H9 (cell line): ENCODE results near the gene KLHDC10. TPM values are rescaled to one million over a fixed set of nuclear protein-coding genes. Genes with fewer than 3 reads are reported as not detected.

Experiments used
- DNase-seq: peaks from one replicate; pipeline ENCODE4 v3.0.0-alpha.2; 2017
- H2AFZ ChIP-seq: one replicate; pipeline ENCODE4 v1.6.1; 2013; ENCODE audit warnings: mild to moderate bottlenecking, low read length, control low read depth, moderate library complexity
- H2AK5ac ChIP-seq: 2 replicates; pipeline ENCODE4 v1.6.1; 2013; ENCODE audit warnings: low read length, control low read depth, mixed read lengths; ENCODE audit not compliant: insufficient read length
- H2BK120ac ChIP-seq: one replicate; pipeline ENCODE4 v1.6.1; 2013; ENCODE audit warnings: low read depth, mild to moderate bottlenecking, low read length, control low read depth, inconsistent platforms; ENCODE audit not compliant: poor library complexity, severe bottlenecking
- H2BK12ac ChIP-seq: 2 replicates; pipeline ENCODE4 v1.6.1; 2013; ENCODE audit warnings: low read length, control low read depth, mixed read lengths, low read depth; ENCODE audit not compliant: insufficient read length
- H2BK15ac ChIP-seq: 2 replicates; pipeline ENCODE4 v1.6.1; 2013; ENCODE audit warnings: low read depth, low read length, control low read depth
- H2BK20ac ChIP-seq: one replicate; pipeline ENCODE4 v1.6.1; 2013; ENCODE audit warnings: low read depth, mild to moderate bottlenecking, low read length, control low read depth, inconsistent platforms; ENCODE audit not compliant: poor library complexity, severe bottlenecking
- H2BK5ac ChIP-seq: 2 replicates; pipeline ENCODE4 v1.6.1; 2013; ENCODE audit warnings: low read length, control low read depth, mixed read lengths; ENCODE audit not compliant: insufficient read length
- H3K14ac ChIP-seq: 2 replicates; pipeline ENCODE4 v1.6.1; 2013; ENCODE audit warnings: low read length, control low read depth; ENCODE audit not compliant: insufficient read depth
- H3K18ac ChIP-seq: 2 replicates; pipeline ENCODE4 v1.6.1; 2013; ENCODE audit warnings: low read depth, mild to moderate bottlenecking, mixed read lengths, low read length, control low read depth; ENCODE audit not compliant: insufficient read length
- H3K23ac ChIP-seq: 2 replicates; pipeline ENCODE4 v1.6.1; 2013; ENCODE audit warnings: low read length, control low read depth, mixed read lengths, low read depth; ENCODE audit not compliant: insufficient read length
- H3K23me2 ChIP-seq: 2 replicates; pipeline ENCODE4 v1.6.1; 2013; ENCODE audit warnings: low read depth, mild to moderate bottlenecking, mixed read lengths, low read length, control low read depth; ENCODE audit not compliant: insufficient read length, poor library complexity, severe bottlenecking
- H3K27ac ChIP-seq: 2 replicates; pipeline ENCODE4 v1.5.1; 2013; ENCODE audit warnings: low read length, control low read depth, mixed read lengths, low read depth; ENCODE audit not compliant: insufficient read length
- H3K27me3 ChIP-seq: 2 replicates; pipeline ENCODE4 v1.6.1; 2013; ENCODE audit warnings: low read length, control low read depth, inconsistent platforms; ENCODE audit not compliant: insufficient read depth
- H3K4ac ChIP-seq: 2 replicates; pipeline ENCODE4 v1.6.1; 2013; ENCODE audit warnings: low read depth, mild to moderate bottlenecking, control low read depth, inconsistent platforms, low read length, moderate library complexity
- H3K4me1 ChIP-seq: 2 replicates; pipeline ENCODE4 v1.6.1; 2013; ENCODE audit warnings: low read length, control low read depth, inconsistent platforms; ENCODE audit not compliant: insufficient read depth
- H3K4me2 ChIP-seq: 2 replicates; pipeline ENCODE4 v1.6.1; 2013; ENCODE audit warnings: low read length, control low read depth, mixed read lengths; ENCODE audit not compliant: insufficient read length, insufficient read depth
- H3K56ac ChIP-seq: 2 replicates; pipeline ENCODE4 v1.6.1; 2013; ENCODE audit warnings: low read depth, mild to moderate bottlenecking, mixed read lengths, low read length, control low read depth; ENCODE audit not compliant: insufficient read length
- H3K79me1 ChIP-seq: 2 replicates; pipeline ENCODE4 v1.6.1; 2013; ENCODE audit warnings: low read depth, mild to moderate bottlenecking, moderate library complexity, low read length, control low read depth, inconsistent platforms; ENCODE audit not compliant: insufficient read depth, poor library complexity, severe bottlenecking
- H3K79me2 ChIP-seq: 2 replicates; pipeline ENCODE4 v1.6.1; 2013; ENCODE audit warnings: low read length, control low read depth, inconsistent platforms; ENCODE audit not compliant: insufficient read depth
- H3K9ac ChIP-seq: 2 replicates; pipeline ENCODE4 v1.6.1; 2013; ENCODE audit warnings: low read length, control low read depth, mixed read lengths; ENCODE audit not compliant: insufficient read length; ENCODE audit errors: extremely low read depth
- H3K9me3 ChIP-seq: one replicate; pipeline ENCODE4 v1.6.1; 2013; ENCODE audit warnings: low read depth, low read length, inconsistent platforms; ENCODE audit not compliant: control insufficient read depth
- H3T11ph ChIP-seq: one replicate; pipeline ENCODE4 v1.6.1; 2013; ENCODE audit warnings: mild to moderate bottlenecking, low read length, control low read depth, inconsistent platforms
- H4K20me1 ChIP-seq: one replicate; pipeline ENCODE4 v1.6.1; 2013; ENCODE audit not compliant: control insufficient read depth, insufficient read length, insufficient read depth
- H4K5ac ChIP-seq: 2 replicates; pipeline ENCODE4 v1.6.1; 2013; ENCODE audit warnings: low read depth, mild to moderate bottlenecking, mixed read lengths, low read length, control low read depth; ENCODE audit not compliant: insufficient read length
- H4K8ac ChIP-seq: replicated peaks from 2 replicates; pipeline ENCODE4 v1.6.1; 2013; ENCODE audit warnings: low read length, control low read depth, mixed read lengths, low read depth; ENCODE audit not compliant: insufficient read length
- H4K91ac ChIP-seq: 2 replicates; pipeline ENCODE4 v1.6.1; 2013; ENCODE audit warnings: low read depth, mild to moderate bottlenecking, moderate library complexity, mixed read lengths, low read length, control low read depth; ENCODE audit not compliant: insufficient read length
- H3K27ac Mint-ChIP-seq, 3 experiments: 2 replicates in 2 of 3; 3 replicates in 1 of 3; pipeline ENCODE4 v1.8.0; 2020 to 2021; ENCODE audit warnings: mixed read lengths in 3 of 3, mild to moderate bottlenecking in 1 of 3, moderate library complexity in 1 of 3
- H3K27me3 Mint-ChIP-seq: 2 replicates; pipeline ENCODE4 v1.8.0; 2021; ENCODE audit warnings: low read depth, mild to moderate bottlenecking, moderate library complexity, mixed read lengths
- H3K36me3 Mint-ChIP-seq, 3 experiments: 2 replicates in 2 of 3; 3 replicates in 1 of 3; pipeline ENCODE4 v1.8.0; 2020 to 2021; ENCODE audit warnings: low read depth in 3 of 3, mixed read lengths in 3 of 3; ENCODE audit not compliant: insufficient read depth in 1 of 3
- H3K4me1 Mint-ChIP-seq, 2 experiments: 2 replicates each; pipeline ENCODE4 v1.8.0; 2020; ENCODE audit warnings: mixed read lengths in 2 of 2
- H3K4me3 Mint-ChIP-seq, 2 experiments: 2 replicates in 1 of 2; 3 replicates in 1 of 2; pipeline ENCODE4 v1.8.0; 2020 to 2021; ENCODE audit warnings: mild to moderate bottlenecking in 2 of 2, mixed read lengths in 2 of 2, moderate library complexity in 1 of 2
- H3K9me3 Mint-ChIP-seq, 2 experiments: 2 replicates in 1 of 2; 3 replicates in 1 of 2; pipeline ENCODE4 v1.8.0; 2020; ENCODE audit warnings: mild to moderate bottlenecking in 2 of 2, mixed read lengths in 2 of 2, moderate library complexity in 1 of 2
- CTCF ChIP-seq: fragments of 200-600 bp; sonication (generic); conservative IDR thresholded peaks from 3 replicates; pipeline ENCODE4 v1.8.0; 2021; ENCODE audit warnings: antibody characterized with exemption, mild to moderate bottlenecking
- WGBS: extraction: QIAGEN DNeasy Blood & Tissue Kit; methylation state at CpG from one replicate; pipeline ENCODE4 v1.1.7; 2013; ENCODE audit warnings: missing lambda C conversion rate, low lambda C conversion rate, mixed read lengths; ENCODE audit not compliant: insufficient read length; ENCODE audit errors: extremely low coverage; 5-methylcytosine and 5-hydroxymethylcytosine counted together
- total RNA-seq: library from RNA; stranded (reverse); gene quantifications from 2 replicates; pipeline ENCODE4 v1.2.1, GENCODE V29; 2021

The KLHDC10 gene
- total RNA-seq, 1 experiment from 2014 or later = 17.3 TPM

GRCh38 chr7:130178251-130178650 lies 107.9 kb downstream of the KLHDC10 start:
- no CpG with 5 or more reads among the region's 4 CpGs for WGBS
- H2BK20ac ChIP-seq = no peak overlapping the region
- Mint-ChIP-seq H3K27ac (no peak overlapping the region; a peak in 1 of 7 replicates), H3K36me3 (peaks cover 28 to 68% (median 56%) of the 10 kb centered on the region in 3 experiments; a peak in 6 of 7 replicates), H3K4me3 (no peak overlapping the region), H3K4me1 (no peaks in the 10 kb centered on the region), H3K27me3 (no peaks in the 10 kb centered on the region), H3K9me3 (no peaks in the 10 kb centered on the region)
- no peak overlapping the region for H3T11ph ChIP-seq
- H3K23ac ChIP-seq = no peak overlapping the region
- H4K8ac ChIP-seq = no peak overlapping the region
- H3K9ac ChIP-seq = no peak overlapping the region
- H2BK15ac ChIP-seq = no peak overlapping the region
- H4K91ac ChIP-seq = no peak overlapping the region
- H3K9me3 ChIP-seq = no peaks in the 10 kb centered on the region
- H2BK120ac ChIP-seq = no peak overlapping the region
- no peak overlapping the region for H2AK5ac ChIP-seq
- no peak overlapping the region for H3K27ac ChIP-seq
- no peak overlapping the region for H3K4me2 ChIP-seq
- H3K4ac ChIP-seq = no peak overlapping the region
- no peak overlapping the region for H2BK5ac ChIP-seq
- no peak overlapping the region for H4K5ac ChIP-seq
- no peak for DNase-seq
- H3K23me2 ChIP-seq = no peaks in the 10 kb centered on the region
- no peak for TF ChIP-seq CTCF
- H3K79me1 ChIP-seq = no peaks in the 10 kb centered on the region
- H3K14ac ChIP-seq = no peak overlapping the region
- no peak overlapping the region for H2BK12ac ChIP-seq
- no peaks in the 10 kb centered on the region for H3K27me3 ChIP-seq
- no peaks in the 10 kb centered on the region for H4K20me1 ChIP-seq
- no peaks in the 10 kb centered on the region for H3K79me2 ChIP-seq
- no peak overlapping the region for H3K18ac ChIP-seq
- no peaks in the 10 kb centered on the region for H3K4me1 ChIP-seq
- no peak overlapping the region for H3K56ac ChIP-seq
- no peak overlapping the region for H2AFZ ChIP-seq
